SK-N-SH (cell line): Measurements from ENCODE around the gene ZNF827. TPM values are rescaled to one million over a fixed set of nuclear protein-coding genes. Genes with fewer than 3 reads are reported as not detected.
A peak's percentile ranks its signal among the peaks of the same experiment; 100 is the strongest.

Experiments used
- CTCF ChIA-PET: fragments of 300-600, 350-600 bp; formaldehyde crosslinking; extraction: SDS; loops from one replicate; lab custom pipeline; 2021; lab: Yijun Ruan, JAX
- POLR2A ChIA-PET: fragments of 350-600 bp; sonication (Branson Sonifier 250); formaldehyde crosslinking; extraction: SDS; loops from one replicate; lab custom pipeline; 2020; ENCODE audit warnings: antibody characterized with exemption, inconsistent platforms; lab: Yijun Ruan, JAX
- DNase-seq: peaks from one replicate; pipeline ENCODE4 v3.0.0; 2012
- H2AFZ ChIP-seq: fragments of 200-600 bp; sonication (generic); 2 replicates; pipeline ENCODE4 v1.8.1; 2016; ENCODE audit warnings: antibody characterized with exemption, mild to moderate bottlenecking, low read depth
- H3F3A ChIP-seq: fragments of 200-600 bp; sonication (generic); replicated peaks from 2 replicates; pipeline ENCODE3; 2016; ENCODE audit warnings: antibody characterized with exemption, mild to moderate bottlenecking; ENCODE audit not compliant: insufficient read depth
- H3K27ac ChIP-seq, 2 experiments: fragments of 200-500 bp in 1 of 2; fragments of 200-600 bp in 1 of 2; sonication (Bioruptor generic) in 1 of 2; sonication (generic), shearing (Covaris generic) in 1 of 2; 2 replicates each; pipeline versions ENCODE4 v1.5.1 to v1.6.1; 2014 to 2016; ENCODE audit warnings: low read depth in 2 of 2, inconsistent platforms in 1 of 2, low read length in 1 of 2, mild to moderate bottlenecking in 1 of 2, mixed read lengths in 1 of 2
- H3K27me3 ChIP-seq: fragments of 200-600 bp; sonication (generic), shearing (Covaris generic); 2 replicates; pipeline ENCODE4 v1.6.1; 2016; ENCODE audit warnings: mixed run types; ENCODE audit not compliant: insufficient read depth
- H3K36me3 ChIP-seq, 2 experiments: fragments of 200-500 bp in 1 of 2; fragments of 200-600 bp in 1 of 2; sonication (Bioruptor generic) in 1 of 2; sonication (generic) in 1 of 2; replicated peaks in 1 of 2; 2 replicates each; pipeline versions ENCODE3 to v1.5.1; 2014 to 2016; ENCODE audit warnings: low read length in 1 of 2, mild to moderate bottlenecking in 1 of 2; ENCODE audit not compliant: insufficient read depth in 2 of 2, control insufficient read depth in 1 of 2
- H3K4me1 ChIP-seq, 2 experiments: fragments of 200-500 bp in 1 of 2; fragments of 200-600 bp in 1 of 2; sonication (Bioruptor generic) in 1 of 2; sonication (generic), shearing (Covaris generic) in 1 of 2; 2 replicates each; pipeline versions ENCODE4 v1.5.1 to v1.6.1; 2014 to 2016; ENCODE audit warnings: low read depth in 1 of 2, low read length in 1 of 2, mixed run types in 1 of 2; ENCODE audit not compliant: insufficient read depth in 2 of 2, control insufficient read depth in 1 of 2
- H3K4me2 ChIP-seq: fragments of 200-600 bp; sonication (generic), shearing (Covaris generic); 2 replicates; pipeline ENCODE4 v1.6.1; 2017; ENCODE audit warnings: mixed run types
- H3K4me3 ChIP-seq, 2 experiments: fragments of 200-500 bp in 1 of 2; fragments of 200-600 bp in 1 of 2; sonication (Bioruptor generic) in 1 of 2; sonication (generic), shearing (Covaris generic) in 1 of 2; 2 replicates each; pipeline versions ENCODE4 v1.5.1 to v1.8.1; 2014 to 2016; ENCODE audit warnings: low read depth in 2 of 2, inconsistent platforms in 1 of 2, low read length in 1 of 2, mild to moderate bottlenecking in 1 of 2, mixed read lengths in 1 of 2, moderate library complexity in 1 of 2
- H3K79me2 ChIP-seq: fragments of 200-600 bp; sonication (generic); 2 replicates; pipeline ENCODE4 v1.8.1; 2017; ENCODE audit warnings: mild to moderate bottlenecking; ENCODE audit not compliant: insufficient read depth
- H3K9ac ChIP-seq: fragments of 200-600 bp; sonication (generic); 2 replicates; pipeline ENCODE4 v1.6.1; 2017; ENCODE audit warnings: mixed run types
- H3K9me2 ChIP-seq: fragments of 200-600 bp; sonication (generic); 2 replicates; pipeline ENCODE4 v1.6.1; 2017; ENCODE audit warnings: mixed run types
- H3K9me3 ChIP-seq: fragments of 200-600 bp; sonication (generic); 2 replicates; pipeline ENCODE4 v1.6.1; 2017; ENCODE audit warnings: mixed run types, mild to moderate bottlenecking, moderate library complexity
- H4K20me1 ChIP-seq: fragments of 200-600 bp; sonication (generic); 2 replicates; pipeline ENCODE4 v1.6.1; 2017; ENCODE audit warnings: mild to moderate bottlenecking, mixed run types; ENCODE audit not compliant: insufficient read depth
- CHD2 ChIP-seq: fragments of 150-350 bp; IDR thresholded peaks from 2 replicates; pipeline ENCODE4 v1.6.1; 2018; ENCODE audit warnings: low read length; ENCODE audit not compliant: partially characterized antibody
- ELF1 ChIP-seq: IDR thresholded peaks from 2 replicates; pipeline ENCODE4 v1.4.0; 2012
- EP300 ChIP-seq, 2 experiments: IDR thresholded peaks; 2 replicates each; pipeline versions ENCODE4 v1.4.0 to v1.6.1; 2012; ENCODE audit warnings: borderline replicate concordance in 1 of 2, low read depth in 1 of 2, low read length in 1 of 2
- EZH2phosphoT487 ChIP-seq: fragments of 200-600 bp; sonication (generic); IDR thresholded peaks from 2 replicates; pipeline ENCODE4 v1.6.1; 2017; ENCODE audit warnings: low read depth, mixed run types, mild to moderate bottlenecking, antibody characterized with exemption, moderate library complexity, borderline replicate concordance
- FOXJ3 ChIP-seq: sonication (generic); formaldehyde crosslinking; IDR thresholded peaks from 2 replicates; pipeline ENCODE4 v1.5.1; 2020; ENCODE audit warnings: mild to moderate bottlenecking, missing genetic modification reagents
- FOXM1 ChIP-seq: IDR thresholded peaks from 2 replicates; pipeline ENCODE4 v1.4.0; 2012; ENCODE audit warnings: low read depth, mild to moderate bottlenecking
- GATA2 ChIP-seq: sonication (generic); formaldehyde crosslinking; IDR thresholded peaks from 2 replicates; pipeline ENCODE4 v1.5.0; 2020; ENCODE audit warnings: mild to moderate bottlenecking, missing genetic modification reagents
- IRF3 ChIP-seq: fragments of 150-350 bp; IDR thresholded peaks from 2 replicates; pipeline ENCODE4 v1.6.1; 2016; ENCODE audit warnings: mild to moderate bottlenecking, low read depth, low read length
- JUND ChIP-seq: IDR thresholded peaks from 2 replicates; pipeline ENCODE4 v1.4.0; 2012
- MXI1 ChIP-seq: IDR thresholded peaks from 2 replicates; pipeline ENCODE4 v1.6.1; 2012; ENCODE audit warnings: mild to moderate bottlenecking, low read depth, low read length, improper control_type of control experiment
- PBX3 ChIP-seq: IDR thresholded peaks from 2 replicates; pipeline ENCODE4; 2012
- POLR2AphosphoS5 ChIP-seq: IDR thresholded peaks from 2 replicates; pipeline ENCODE4 v1.6.1; 2012; ENCODE audit warnings: low read depth, low read length
- RAD21 ChIP-seq: IDR thresholded peaks from 2 replicates; pipeline ENCODE4 v1.6.1; 2012; ENCODE audit warnings: mild to moderate bottlenecking, low read length
- RCOR1 ChIP-seq: fragments of 150-350 bp; IDR thresholded peaks from 2 replicates; pipeline ENCODE4 v1.6.1; 2017; ENCODE audit warnings: antibody characterized with exemption, low read length
- RFX5 ChIP-seq: IDR thresholded peaks from 2 replicates; pipeline ENCODE4 v1.6.1; 2012; ENCODE audit warnings: mild to moderate bottlenecking, improper control_type of control experiment, low read length
- TAF1 ChIP-seq: IDR thresholded peaks from 2 replicates; pipeline ENCODE4 v1.6.1; 2012; ENCODE audit warnings: low read depth, mild to moderate bottlenecking, low read length, moderate library complexity, borderline replicate concordance
- TCF12 ChIP-seq: IDR thresholded peaks from 2 replicates; pipeline ENCODE4 v1.4.0; 2012
- TEAD4 ChIP-seq: IDR thresholded peaks from 2 replicates; pipeline ENCODE4 v1.4.0; 2012; ENCODE audit warnings: mild to moderate bottlenecking, borderline replicate concordance; ENCODE audit not compliant: insufficient read depth
- WGBS: methylation state at CpG from one replicate; pipeline ENCODE4 v1.1.6; 2017; ENCODE audit warnings: low lambda C conversion rate; 5-methylcytosine and 5-hydroxymethylcytosine counted together
- polyA plus RNA-seq, 3 experiments: library from polyadenylated mRNA; depleted of rRNA; stranded (reverse); fragments of >200 nt; gene quantifications; 2 replicates each; pipeline ENCODE4 v1.2.3, GENCODE V29; 2012
- TF ChIP-seq, protein P1 (sequence below): fragments of 200-600 bp; sonication (generic); IDR thresholded peaks from 2 replicates; pipeline ENCODE4 v1.6.1; 2017; ENCODE audit warnings: antibody characterized with exemption, mild to moderate bottlenecking, moderate library complexity
- TF ChIP-seq, protein P2 (sequence below): IDR thresholded peaks from 2 replicates; pipeline ENCODE4 v1.6.1; 2012; ENCODE audit warnings: mild to moderate bottlenecking, low read depth, low read length, moderate library complexity
- TF ChIP-seq, protein P3 (sequence below): IDR thresholded peaks from 2 replicates; pipeline ENCODE4 v1.4.0; 2012; ENCODE audit warnings: low read depth, borderline replicate concordance
- TF ChIP-seq, protein P4 (sequence below): IDR thresholded peaks from 2 replicates; pipeline ENCODE4 v1.4.0; 2012; ENCODE audit warnings: low read depth, borderline replicate concordance

Gene ZNF827
- polyA plus RNA-seq, 1 of the 3 experiments (the other 2 are of a cell fraction) = 23.2 TPM

DNA sequence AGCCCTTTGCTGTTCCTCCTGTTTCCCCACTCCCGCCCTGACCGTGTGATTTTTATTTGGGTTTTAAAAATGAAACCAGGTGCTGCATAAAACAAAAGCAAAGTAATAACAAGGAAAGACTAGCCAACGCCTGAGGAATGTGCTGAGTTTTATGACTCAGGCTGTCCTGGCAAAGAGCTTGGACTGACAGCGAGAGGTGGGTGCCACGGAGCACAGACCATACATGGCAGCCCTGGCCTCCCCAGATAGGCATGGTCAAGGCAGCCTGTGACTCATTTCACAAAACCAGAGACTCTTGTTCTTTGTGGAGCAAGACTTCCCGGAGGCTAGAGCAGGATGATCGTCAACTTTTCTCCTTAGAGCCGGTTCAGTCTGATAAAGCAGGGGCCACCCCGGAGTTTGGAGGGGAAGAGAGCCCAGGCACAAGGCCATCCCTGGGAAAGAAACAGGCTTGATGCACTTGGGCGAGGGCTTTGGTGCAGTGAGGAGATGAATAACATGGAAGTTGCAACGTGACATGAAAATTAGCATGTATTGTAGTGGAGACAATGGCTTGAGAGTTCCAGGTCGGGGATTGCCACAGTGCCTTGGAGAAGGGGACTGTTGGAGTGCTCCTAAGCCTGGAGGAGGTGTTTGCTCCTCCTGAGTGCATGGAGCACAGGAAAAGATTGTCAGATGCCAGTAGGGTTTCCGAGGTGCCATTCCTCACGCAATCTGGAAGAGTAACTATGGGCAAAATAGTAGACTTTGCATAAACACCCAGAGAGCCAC, 203.9 kb downstream of the ZNF827 start:
- Histone ChIP-seq H3K9me3 (no peaks in the 10 kb centered on the region), H3F3A (peaks cover 36% of the 10 kb centered on the region), H4K20me1 (no peaks in the 10 kb centered on the region), H3K36me3 (no peaks in the 10 kb centered on the region), H3K9ac (peak overlapping the region; percentile 88), H3K27me3 (no peaks in the 10 kb centered on the region), H3K4me3 (peak overlapping the region in 1 of 2 experiments; percentile 62; a peak in 2 of 4 replicates), H2AFZ (no peak overlapping the region; the same call in 1 of the 2 replicates), H3K79me2 (no peaks in the 10 kb centered on the region), H3K4me2 (peak overlapping the region; percentile 93), H3K9me2 (no peaks in the 10 kb centered on the region), H3K4me1 (peaks cover 26 to 39% of the 10 kb centered on the region in 2 experiments), H3K27ac (peak overlapping the region; percentile 99 to 100)
- no peak for DNase-seq
- ChIA-PET POLR2A (no interaction called here), CTCF (no interaction called here)
- 24% methylated on average over 14 of the region's 14 CpGs for WGBS
- TF ChIP-seq, protein P1, sequence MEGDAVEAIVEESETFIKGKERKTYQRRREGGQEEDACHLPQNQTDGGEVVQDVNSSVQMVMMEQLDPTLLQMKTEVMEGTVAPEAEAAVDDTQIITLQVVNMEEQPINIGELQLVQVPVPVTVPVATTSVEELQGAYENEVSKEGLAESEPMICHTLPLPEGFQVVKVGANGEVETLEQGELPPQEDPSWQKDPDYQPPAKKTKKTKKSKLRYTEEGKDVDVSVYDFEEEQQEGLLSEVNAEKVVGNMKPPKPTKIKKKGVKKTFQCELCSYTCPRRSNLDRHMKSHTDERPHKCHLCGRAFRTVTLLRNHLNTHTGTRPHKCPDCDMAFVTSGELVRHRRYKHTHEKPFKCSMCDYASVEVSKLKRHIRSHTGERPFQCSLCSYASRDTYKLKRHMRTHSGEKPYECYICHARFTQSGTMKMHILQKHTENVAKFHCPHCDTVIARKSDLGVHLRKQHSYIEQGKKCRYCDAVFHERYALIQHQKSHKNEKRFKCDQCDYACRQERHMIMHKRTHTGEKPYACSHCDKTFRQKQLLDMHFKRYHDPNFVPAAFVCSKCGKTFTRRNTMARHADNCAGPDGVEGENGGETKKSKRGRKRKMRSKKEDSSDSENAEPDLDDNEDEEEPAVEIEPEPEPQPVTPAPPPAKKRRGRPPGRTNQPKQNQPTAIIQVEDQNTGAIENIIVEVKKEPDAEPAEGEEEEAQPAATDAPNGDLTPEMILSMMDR = no peak
- TF ChIP-seq CHD2 (no peak), IRF3 (no peak), TEAD4 (peak; percentile 69; the same call in 1 of the 2 replicates), ELF1 (no peak), RAD21 (no peak), TAF1 (no peak; the same call in 1 of the 2 replicates), TCF12 (peak; percentile 94), RCOR1 (no peak), FOXJ3 (CRISPR knock-in tag) (no peak), FOXM1 (no peak; the same call in 1 of the 2 replicates), GATA2 (no peak), EP300 (IDR thresholded peaks at IDR 0.05; ENCODE audit: borderline replicate concordance in 1 of 2, low read depth in 1 of 2, low read length in 1 of 2) (peak in 1 of 2 experiments; percentile 74; a peak in 2 of 4 replicates), EZH2phosphoT487 (no peak), POLR2AphosphoS5 (peak; percentile 77), RFX5 (no peak), JUND (peak; percentile 94), PBX3 (peak; percentile 88), MXI1 (no peak)
- TF ChIP-seq, protein P2, sequence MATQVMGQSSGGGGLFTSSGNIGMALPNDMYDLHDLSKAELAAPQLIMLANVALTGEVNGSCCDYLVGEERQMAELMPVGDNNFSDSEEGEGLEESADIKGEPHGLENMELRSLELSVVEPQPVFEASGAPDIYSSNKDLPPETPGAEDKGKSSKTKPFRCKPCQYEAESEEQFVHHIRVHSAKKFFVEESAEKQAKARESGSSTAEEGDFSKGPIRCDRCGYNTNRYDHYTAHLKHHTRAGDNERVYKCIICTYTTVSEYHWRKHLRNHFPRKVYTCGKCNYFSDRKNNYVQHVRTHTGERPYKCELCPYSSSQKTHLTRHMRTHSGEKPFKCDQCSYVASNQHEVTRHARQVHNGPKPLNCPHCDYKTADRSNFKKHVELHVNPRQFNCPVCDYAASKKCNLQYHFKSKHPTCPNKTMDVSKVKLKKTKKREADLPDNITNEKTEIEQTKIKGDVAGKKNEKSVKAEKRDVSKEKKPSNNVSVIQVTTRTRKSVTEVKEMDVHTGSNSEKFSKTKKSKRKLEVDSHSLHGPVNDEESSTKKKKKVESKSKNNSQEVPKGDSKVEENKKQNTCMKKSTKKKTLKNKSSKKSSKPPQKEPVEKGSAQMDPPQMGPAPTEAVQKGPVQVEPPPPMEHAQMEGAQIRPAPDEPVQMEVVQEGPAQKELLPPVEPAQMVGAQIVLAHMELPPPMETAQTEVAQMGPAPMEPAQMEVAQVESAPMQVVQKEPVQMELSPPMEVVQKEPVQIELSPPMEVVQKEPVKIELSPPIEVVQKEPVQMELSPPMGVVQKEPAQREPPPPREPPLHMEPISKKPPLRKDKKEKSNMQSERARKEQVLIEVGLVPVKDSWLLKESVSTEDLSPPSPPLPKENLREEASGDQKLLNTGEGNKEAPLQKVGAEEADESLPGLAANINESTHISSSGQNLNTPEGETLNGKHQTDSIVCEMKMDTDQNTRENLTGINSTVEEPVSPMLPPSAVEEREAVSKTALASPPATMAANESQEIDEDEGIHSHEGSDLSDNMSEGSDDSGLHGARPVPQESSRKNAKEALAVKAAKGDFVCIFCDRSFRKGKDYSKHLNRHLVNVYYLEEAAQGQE = no peak; the same call in 1 of the 2 replicates
- TF ChIP-seq, protein P3, sequence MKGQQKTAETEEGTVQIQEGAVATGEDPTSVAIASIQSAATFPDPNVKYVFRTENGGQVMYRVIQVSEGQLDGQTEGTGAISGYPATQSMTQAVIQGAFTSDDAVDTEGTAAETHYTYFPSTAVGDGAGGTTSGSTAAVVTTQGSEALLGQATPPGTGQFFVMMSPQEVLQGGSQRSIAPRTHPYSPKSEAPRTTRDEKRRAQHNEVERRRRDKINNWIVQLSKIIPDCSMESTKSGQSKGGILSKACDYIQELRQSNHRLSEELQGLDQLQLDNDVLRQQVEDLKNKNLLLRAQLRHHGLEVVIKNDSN = no peak
- TF ChIP-seq, protein P4, sequence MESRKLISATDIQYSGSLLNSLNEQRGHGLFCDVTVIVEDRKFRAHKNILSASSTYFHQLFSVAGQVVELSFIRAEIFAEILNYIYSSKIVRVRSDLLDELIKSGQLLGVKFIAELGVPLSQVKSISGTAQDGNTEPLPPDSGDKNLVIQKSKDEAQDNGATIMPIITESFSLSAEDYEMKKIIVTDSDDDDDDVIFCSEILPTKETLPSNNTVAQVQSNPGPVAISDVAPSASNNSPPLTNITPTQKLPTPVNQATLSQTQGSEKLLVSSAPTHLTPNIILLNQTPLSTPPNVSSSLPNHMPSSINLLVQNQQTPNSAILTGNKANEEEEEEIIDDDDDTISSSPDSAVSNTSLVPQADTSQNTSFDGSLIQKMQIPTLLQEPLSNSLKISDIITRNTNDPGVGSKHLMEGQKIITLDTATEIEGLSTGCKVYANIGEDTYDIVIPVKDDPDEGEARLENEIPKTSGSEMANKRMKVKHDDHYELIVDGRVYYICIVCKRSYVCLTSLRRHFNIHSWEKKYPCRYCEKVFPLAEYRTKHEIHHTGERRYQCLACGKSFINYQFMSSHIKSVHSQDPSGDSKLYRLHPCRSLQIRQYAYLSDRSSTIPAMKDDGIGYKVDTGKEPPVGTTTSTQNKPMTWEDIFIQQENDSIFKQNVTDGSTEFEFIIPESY = peak; percentile 37; the same call in 1 of the 2 replicates
